ENCODE data around the gene TNFRSF12A. TPM values are rescaled to one million over a fixed set of nuclear protein-coding genes. Genes with fewer than 3 reads are reported as not detected.

Gene TNFRSF12A
- total RNA-seq: 10 to 100 TPM; 37.8 to 43.5 TPM
- 38.0 TPM for polyA plus RNA-seq (2013, experiment 1 of 2)
- polyA plus RNA-seq (2013, experiment 2 of 2): 36.2 TPM
- long read RNA-seq, experiment 1, transcript TNFRSF12A-201 (4 exons, 1,033 nt): major isoform, 20 of 29 reads
- long read RNA-seq, experiment 1, partial matches to known transcripts: 2 of 29 reads
- long read RNA-seq, experiment 1, other reads (novel, unspliced or antisense): 6 of 29 reads
- long read RNA-seq, experiment 2, transcript TNFRSF12A-201 (4 exons, 1,033 nt): major isoform, 78 of 84 reads
- long read RNA-seq, experiment 2, partial matches to known transcripts: 3 of 84 reads
- long read RNA-seq, experiment 2, other reads (novel, unspliced or antisense): 1 of 84 reads
- long read RNA-seq, experiment 3, transcript TNFRSF12A-201 (4 exons, 1,033 nt): major isoform, 47 of 50 reads
- long read RNA-seq, experiment 3, partial matches to known transcripts: 0 of 50 reads
- long read RNA-seq, experiment 3, other reads (novel, unspliced or antisense): 1 of 50 reads
- long read RNA-seq, experiment 4, transcript TNFRSF12A-203 (3 exons, 1,678 nt): minor isoform, 6 of 74 reads
- long read RNA-seq, experiment 4, transcript TNFRSF12A-201 (4 exons, 1,033 nt): major isoform, 59 of 74 reads
- long read RNA-seq, experiment 4, partial matches to known transcripts: 1 of 74 reads
- long read RNA-seq, experiment 4, other reads (novel, unspliced or antisense): 4 of 74 reads

DNA sequence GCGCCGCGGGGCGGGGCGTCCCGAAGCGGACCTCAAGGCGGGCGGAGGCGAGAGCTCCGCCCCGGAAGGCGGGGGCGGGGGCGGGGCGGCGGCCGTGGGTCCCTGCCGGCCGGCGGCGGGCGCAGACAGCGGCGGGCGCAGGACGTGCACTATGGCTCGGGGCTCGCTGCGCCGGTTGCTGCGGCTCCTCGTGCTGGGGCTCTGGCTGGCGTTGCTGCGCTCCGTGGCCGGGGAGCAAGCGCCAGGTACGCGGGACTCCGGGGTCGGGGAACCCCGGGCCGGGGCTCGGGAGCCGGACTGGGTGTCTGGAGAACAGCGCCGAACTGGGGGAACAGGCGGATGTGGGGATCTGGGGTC, at the start of gene TNFRSF12A:
TNFRSF12A (plus strand) TSS at position 122 of the 357 bp plus-strand sequence; CDS start at position 152, 30 bp downstream.
- peaks cover 33% of the 10 kb centered on the region for H3K4me1 Mint-ChIP-seq
- TF ChIP-seq, protein P1, sequence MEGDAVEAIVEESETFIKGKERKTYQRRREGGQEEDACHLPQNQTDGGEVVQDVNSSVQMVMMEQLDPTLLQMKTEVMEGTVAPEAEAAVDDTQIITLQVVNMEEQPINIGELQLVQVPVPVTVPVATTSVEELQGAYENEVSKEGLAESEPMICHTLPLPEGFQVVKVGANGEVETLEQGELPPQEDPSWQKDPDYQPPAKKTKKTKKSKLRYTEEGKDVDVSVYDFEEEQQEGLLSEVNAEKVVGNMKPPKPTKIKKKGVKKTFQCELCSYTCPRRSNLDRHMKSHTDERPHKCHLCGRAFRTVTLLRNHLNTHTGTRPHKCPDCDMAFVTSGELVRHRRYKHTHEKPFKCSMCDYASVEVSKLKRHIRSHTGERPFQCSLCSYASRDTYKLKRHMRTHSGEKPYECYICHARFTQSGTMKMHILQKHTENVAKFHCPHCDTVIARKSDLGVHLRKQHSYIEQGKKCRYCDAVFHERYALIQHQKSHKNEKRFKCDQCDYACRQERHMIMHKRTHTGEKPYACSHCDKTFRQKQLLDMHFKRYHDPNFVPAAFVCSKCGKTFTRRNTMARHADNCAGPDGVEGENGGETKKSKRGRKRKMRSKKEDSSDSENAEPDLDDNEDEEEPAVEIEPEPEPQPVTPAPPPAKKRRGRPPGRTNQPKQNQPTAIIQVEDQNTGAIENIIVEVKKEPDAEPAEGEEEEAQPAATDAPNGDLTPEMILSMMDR (conservative IDR thresholded peaks at IDR 0.05): peak; percentile 29
- peak within 1 kb of the TSS; percentile 99 for H3K27ac Mint-ChIP-seq
- H3K4me3 ChIP-seq (ENCODE audit: low read length): peak within 1 kb of the TSS; percentile 97
- peak within 1 kb of the TSS; percentile 95 for H3K27ac ChIP-seq (ENCODE audit: low read depth, low read length)
- H3K4me1 ChIP-seq (ENCODE audit: control insufficient read depth, insufficient read depth, low read length): peaks cover 12% of the 10 kb centered on the region
- H3K9me3 ChIP-seq (ENCODE audit: control insufficient read depth, low read length): no peaks in the 10 kb centered on the region
- peaks cover 19% of the 10 kb centered on the region for H3K36me3 ChIP-seq (ENCODE audit: control insufficient read depth, insufficient read depth, low read length)
- H3K9me3 Mint-ChIP-seq: no peaks in the 10 kb centered on the region
- H3K9ac ChIP-seq (ENCODE audit: extremely low read depth, low read length, poor library complexity, severe bottlenecking): peak within 1 kb of the TSS; percentile 99
- H3K4me3 Mint-ChIP-seq: peak within 1 kb of the TSS; percentile 83
- 0% methylated on average over 5 to 49 of the region's 49 CpGs for WGBS, 2 experiments (ENCODE audit: insufficient coverage in 1 of 2, insufficient read length in 1 of 2)
- DNase-seq: peak; percentile 91
- no peaks in the 10 kb centered on the region for H3K27me3 Mint-ChIP-seq (ENCODE audit: insufficient read depth)
- H3K27me3 ChIP-seq (ENCODE audit: control insufficient read depth, insufficient read depth, low read length, poor library complexity, severe bottlenecking): no peaks in the 10 kb centered on the region
- peaks cover 19% of the 10 kb centered on the region for H3K36me3 Mint-ChIP-seq (ENCODE audit: low read depth)

DNA sequence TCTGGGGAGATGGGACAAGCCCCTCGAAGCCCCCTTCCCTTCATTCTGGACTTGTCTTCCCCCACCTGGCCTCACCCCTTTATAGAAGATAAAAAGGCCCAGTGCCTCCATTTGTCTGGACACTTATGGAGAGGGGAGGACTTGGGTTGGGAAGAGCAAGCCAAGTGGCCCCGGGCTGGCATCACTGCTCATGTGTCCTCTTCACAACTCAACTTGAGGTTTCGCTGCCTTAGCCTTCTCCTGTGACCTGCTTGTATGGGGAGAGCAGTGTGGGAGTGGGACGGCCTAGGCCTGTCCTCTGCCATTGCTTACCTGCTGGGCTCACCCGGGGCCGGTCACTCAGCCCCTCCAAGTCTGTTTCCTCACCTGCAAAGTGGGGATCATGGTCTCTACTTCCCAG, 49.6 kb upstream of the TNFRSF12A start:
- Histone ChIP-seq H3K4me1 (ENCODE audit: control insufficient read depth, insufficient read depth, low read length) (peaks cover 14% of the 10 kb centered on the region), H3K9me3 (ENCODE audit: control insufficient read depth, low read length) (no peaks in the 10 kb centered on the region), H3K27ac (ENCODE audit: low read depth, low read length) (no peak overlapping the region), H3K4me3 (ENCODE audit: low read length) (peak overlapping the region; percentile 80), H3K36me3 (ENCODE audit: control insufficient read depth, insufficient read depth, low read length) (peaks cover 6% of the 10 kb centered on the region), H3K9ac (ENCODE audit: extremely low read depth, low read length, poor library complexity, severe bottlenecking) (no peak overlapping the region), H3K27me3 (ENCODE audit: control insufficient read depth, insufficient read depth, low read length, poor library complexity, severe bottlenecking) (no peaks in the 10 kb centered on the region)
- Mint-ChIP-seq H3K4me3 (peak overlapping the region; percentile 64), H3K36me3 (ENCODE audit: low read depth) (peaks cover 14% of the 10 kb centered on the region), H3K4me1 (peaks cover 4% of the 10 kb centered on the region), H3K27me3 (ENCODE audit: insufficient read depth) (peaks cover 29% of the 10 kb centered on the region), H3K27ac (peak overlapping the region; percentile 48), H3K9me3 (no peaks in the 10 kb centered on the region)
- no peak for DNase-seq
- WGBS, 2 experiments (ENCODE audit: insufficient coverage in 1 of 2, insufficient read length in 1 of 2): 82 to 93% methylated on average over 3 to 6 of the region's 6 CpGs
- TF ChIP-seq, protein P1 (conservative IDR thresholded peaks at IDR 0.05): no peak

DNA sequence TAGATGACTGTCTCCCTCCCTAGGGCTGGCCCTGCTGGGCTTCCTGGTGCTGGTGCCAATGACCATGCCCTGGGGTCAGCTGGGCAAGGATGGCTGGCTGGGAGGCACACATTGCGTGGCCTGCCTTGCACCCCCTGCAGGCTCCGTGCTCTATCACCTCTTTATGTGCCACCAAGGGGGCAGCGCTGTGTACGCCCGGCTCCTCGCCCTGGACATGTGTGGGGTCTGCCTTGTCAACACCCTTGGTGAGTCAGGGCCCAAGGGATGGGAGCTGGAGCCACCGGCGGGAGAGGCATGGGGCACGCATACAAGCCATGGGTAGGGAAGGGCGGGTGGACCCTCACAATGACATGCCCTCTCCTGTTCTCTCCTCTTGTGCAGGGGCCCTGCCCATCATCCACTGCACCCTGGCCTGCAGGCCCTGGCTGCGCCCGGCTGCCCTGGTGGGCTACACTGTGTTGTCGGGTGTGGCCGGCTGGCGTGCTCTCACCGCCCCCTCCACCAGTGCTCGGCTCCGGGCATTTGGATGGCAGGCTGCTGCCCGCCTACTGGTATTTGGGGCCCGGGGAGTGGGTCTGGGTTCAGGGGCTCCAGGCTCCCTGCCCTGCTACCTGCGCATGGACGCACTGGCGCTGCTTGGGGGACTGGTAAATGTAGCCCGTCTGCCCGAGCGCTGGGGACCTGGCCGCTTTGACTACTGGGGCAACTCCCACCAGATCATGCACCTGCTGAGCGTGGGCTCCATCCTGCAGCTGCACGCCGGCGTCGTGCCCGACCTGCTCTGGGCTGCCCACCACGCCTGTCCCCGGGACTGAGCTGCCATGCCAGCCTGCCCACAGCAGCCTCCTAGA, 48.8 kb upstream of the TNFRSF12A start:
- Histone ChIP-seq H3K27me3 (ENCODE audit: control insufficient read depth, insufficient read depth, low read length, poor library complexity, severe bottlenecking) (no peaks in the 10 kb centered on the region), H3K9ac (ENCODE audit: extremely low read depth, low read length, poor library complexity, severe bottlenecking) (no peak overlapping the region), H3K9me3 (ENCODE audit: control insufficient read depth, low read length) (no peaks in the 10 kb centered on the region), H3K4me3 (ENCODE audit: low read length) (peak overlapping the region; percentile 80), H3K36me3 (ENCODE audit: control insufficient read depth, insufficient read depth, low read length) (peaks cover 14% of the 10 kb centered on the region), H3K27ac (ENCODE audit: low read depth, low read length) (no peak overlapping the region), H3K4me1 (ENCODE audit: control insufficient read depth, insufficient read depth, low read length) (peaks cover 14% of the 10 kb centered on the region)
- no peak for DNase-seq
- WGBS, 2 experiments (ENCODE audit: insufficient coverage in 1 of 2, insufficient read length in 1 of 2): 96% methylated on average over 17 to 35 of the region's 35 CpGs
- peaks cover 14% of the 10 kb centered on the region for H3K36me3 Mint-ChIP-seq (ENCODE audit: low read depth)
- H3K4me3 Mint-ChIP-seq: peak overlapping the region; percentile 64
- TF ChIP-seq, protein P1 (conservative IDR thresholded peaks at IDR 0.05): no peak
- H3K27ac Mint-ChIP-seq: no peak overlapping the region
- peaks cover 4% of the 10 kb centered on the region for H3K4me1 Mint-ChIP-seq
- peaks cover 21% of the 10 kb centered on the region for H3K27me3 Mint-ChIP-seq (ENCODE audit: insufficient read depth)
- no peaks in the 10 kb centered on the region for H3K9me3 Mint-ChIP-seq
